NB4 (cell line): ENCODE measurements around the gene RFPL2.

Experiments used
- CTCF ChIP-seq: IDR thresholded peaks from one replicate; pipeline ENCODE4 v1.5.1; 2012; ENCODE audit warnings: low read depth, low read length
- MAX ChIP-seq: IDR thresholded peaks from 2 replicates; pipeline ENCODE4 v1.6.1; 2011; ENCODE audit warnings: low read depth, low read length
- MYC ChIP-seq: IDR thresholded peaks from 2 replicates; pipeline ENCODE4 v1.6.1; 2011; ENCODE audit warnings: low read depth, low read length
- POLR2A ChIP-seq: IDR thresholded peaks from 2 replicates; pipeline ENCODE4 v1.6.1; 2011; ENCODE audit warnings: mild to moderate bottlenecking; ENCODE audit not compliant: insufficient read length; ENCODE audit errors: extremely low read depth

GRCh38 chr22:32142600-32142999, 62.3 kb downstream of the RFPL2 start:
- TF ChIP-seq MYC (no peak), CTCF (no peak), POLR2A (no peak), MAX (no peak)
